ENCODE results near the gene TCOF1. TPM values are rescaled to one million over a fixed set of nuclear protein-coding genes. Genes with fewer than 3 reads are reported as not detected.

TCOF1 gene
- total RNA-seq, 1 donor from 2014 or later: 65.3 TPM

- no peak for DNase-seq (ENCODE audit: extremely low spot score, unreplicated experiment)
- Mint-ChIP-seq H3K27ac (no peak overlapping the region), H3K9me3 (no peaks in the 10 kb centered on the region)
These were observed 42.2 kb downstream of the TCOF1 start for GRCh38 chr5:150399524-150400211.

GRCh38 chr5:150400316-150401075, 43.0 kb downstream of the TCOF1 start:
- H3K4me3 Mint-ChIP-seq: no peak overlapping the region
- peaks cover 33% of the 10 kb centered on the region for H3K36me3 Mint-ChIP-seq
- H3K9me3 Mint-ChIP-seq: no peaks in the 10 kb centered on the region
- TF ChIP-seq, protein P1, sequence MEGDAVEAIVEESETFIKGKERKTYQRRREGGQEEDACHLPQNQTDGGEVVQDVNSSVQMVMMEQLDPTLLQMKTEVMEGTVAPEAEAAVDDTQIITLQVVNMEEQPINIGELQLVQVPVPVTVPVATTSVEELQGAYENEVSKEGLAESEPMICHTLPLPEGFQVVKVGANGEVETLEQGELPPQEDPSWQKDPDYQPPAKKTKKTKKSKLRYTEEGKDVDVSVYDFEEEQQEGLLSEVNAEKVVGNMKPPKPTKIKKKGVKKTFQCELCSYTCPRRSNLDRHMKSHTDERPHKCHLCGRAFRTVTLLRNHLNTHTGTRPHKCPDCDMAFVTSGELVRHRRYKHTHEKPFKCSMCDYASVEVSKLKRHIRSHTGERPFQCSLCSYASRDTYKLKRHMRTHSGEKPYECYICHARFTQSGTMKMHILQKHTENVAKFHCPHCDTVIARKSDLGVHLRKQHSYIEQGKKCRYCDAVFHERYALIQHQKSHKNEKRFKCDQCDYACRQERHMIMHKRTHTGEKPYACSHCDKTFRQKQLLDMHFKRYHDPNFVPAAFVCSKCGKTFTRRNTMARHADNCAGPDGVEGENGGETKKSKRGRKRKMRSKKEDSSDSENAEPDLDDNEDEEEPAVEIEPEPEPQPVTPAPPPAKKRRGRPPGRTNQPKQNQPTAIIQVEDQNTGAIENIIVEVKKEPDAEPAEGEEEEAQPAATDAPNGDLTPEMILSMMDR (conservative IDR thresholded peaks at IDR 0.05): no peak
- peaks cover 3% of the 10 kb centered on the region for H3K4me1 Mint-ChIP-seq (ENCODE audit: unreplicated experiment)
- H3K27me3 Mint-ChIP-seq: no peaks in the 10 kb centered on the region
- no peak for DNase-seq (ENCODE audit: extremely low spot score, unreplicated experiment)
- H3K27ac Mint-ChIP-seq: no peak overlapping the region

More at GRCh38 chr5:150399524-150400211, 42.2 kb downstream of the TCOF1 start:
- Mint-ChIP-seq H3K4me3 (no peak overlapping the region), H3K27me3 (no peaks in the 10 kb centered on the region), H3K4me1 (ENCODE audit: unreplicated experiment) (peaks cover 3% of the 10 kb centered on the region), H3K36me3 (peaks cover 36% of the 10 kb centered on the region)
- TF ChIP-seq, protein P1 (conservative IDR thresholded peaks at IDR 0.05): no peak

DNA sequence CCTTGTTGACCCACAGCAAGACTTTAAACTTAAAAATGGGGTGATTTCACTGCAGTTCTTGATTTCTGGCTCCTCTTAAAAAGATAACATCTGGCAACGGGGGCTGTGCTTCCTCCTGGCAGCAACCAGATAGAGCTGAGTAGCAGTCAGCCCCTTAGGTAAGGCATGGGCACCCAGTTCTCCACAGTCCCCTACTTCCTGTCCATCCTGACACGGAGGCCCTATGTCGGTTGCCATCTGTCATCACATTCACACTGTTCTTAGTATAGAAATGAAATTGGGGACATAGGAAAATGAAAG, 43.5 kb downstream of the TCOF1 start:
- H3K4me3 Mint-ChIP-seq: no peak overlapping the region
- H3K9me3 Mint-ChIP-seq: no peaks in the 10 kb centered on the region
- DNase-seq (ENCODE audit: extremely low spot score, unreplicated experiment): no peak
- peaks cover 31% of the 10 kb centered on the region for H3K36me3 Mint-ChIP-seq
- TF ChIP-seq, protein P1 (conservative IDR thresholded peaks at IDR 0.05): no peak
- H3K27me3 Mint-ChIP-seq: no peaks in the 10 kb centered on the region
- peaks cover 3% of the 10 kb centered on the region for H3K4me1 Mint-ChIP-seq (ENCODE audit: unreplicated experiment)
- no peak overlapping the region for H3K27ac Mint-ChIP-seq

GRCh38 chr5:150401376-150402228, 44.1 kb downstream of the TCOF1 start:
- no peak overlapping the region for H3K27ac Mint-ChIP-seq
- TF ChIP-seq, protein P1 (conservative IDR thresholded peaks at IDR 0.05): no peak
- H3K9me3 Mint-ChIP-seq: no peaks in the 10 kb centered on the region
- peaks cover 3% of the 10 kb centered on the region for H3K4me1 Mint-ChIP-seq (ENCODE audit: unreplicated experiment)
- DNase-seq (ENCODE audit: extremely low spot score, unreplicated experiment): no peak
- no peak overlapping the region for H3K4me3 Mint-ChIP-seq
- peaks cover 25% of the 10 kb centered on the region for H3K36me3 Mint-ChIP-seq
- H3K27me3 Mint-ChIP-seq: no peaks in the 10 kb centered on the region

- Mint-ChIP-seq H3K4me3 (no peak overlapping the region), H3K4me1 (ENCODE audit: unreplicated experiment) (peaks cover 3% of the 10 kb centered on the region)
These were observed 44.8 kb downstream of the TCOF1 start for GRCh38 chr5:150402229-150402773.

More at GRCh38 chr5:150402229-150402773, 44.8 kb downstream of the TCOF1 start:
- TF ChIP-seq, protein P1 (conservative IDR thresholded peaks at IDR 0.05): no peak
- H3K9me3 Mint-ChIP-seq: no peaks in the 10 kb centered on the region
- H3K36me3 Mint-ChIP-seq: peaks cover 24% of the 10 kb centered on the region
- H3K27me3 Mint-ChIP-seq: no peaks in the 10 kb centered on the region
- DNase-seq (ENCODE audit: extremely low spot score, unreplicated experiment): no peak
- H3K27ac Mint-ChIP-seq: no peak overlapping the region

All from type B pancreatic cell (in vitro differentiated cells).